ENCODE data around the gene C10orf88. TPM values are rescaled to one million over a fixed set of nuclear protein-coding genes. Genes with fewer than 3 reads are reported as not detected.

C10orf88 gene
- total RNA-seq, 3 donors from 2014 or later (not counting 1 experiment from before 2014, with no cell fraction given), result 6.1 to 8.5 (median 7.2) TPM

- Mint-ChIP-seq H3K36me3 (no peaks in the 10 kb centered on the region), H3K27ac (no peak overlapping the region), H3K4me3 (no peak overlapping the region), H3K9me3 (no peaks in the 10 kb centered on the region), H3K4me1 (no peaks in the 10 kb centered on the region), H3K27me3 (ENCODE audit: low read depth in 2 of 2) (peaks cover 32 to 35% of the 10 kb centered on the region in 2 donors)
- H3K9me3 ChIP-seq (ENCODE audit: control insufficient read depth, insufficient read depth, low read length), result no peaks in the 10 kb centered on the region
- TF ChIP-seq, protein P1, sequence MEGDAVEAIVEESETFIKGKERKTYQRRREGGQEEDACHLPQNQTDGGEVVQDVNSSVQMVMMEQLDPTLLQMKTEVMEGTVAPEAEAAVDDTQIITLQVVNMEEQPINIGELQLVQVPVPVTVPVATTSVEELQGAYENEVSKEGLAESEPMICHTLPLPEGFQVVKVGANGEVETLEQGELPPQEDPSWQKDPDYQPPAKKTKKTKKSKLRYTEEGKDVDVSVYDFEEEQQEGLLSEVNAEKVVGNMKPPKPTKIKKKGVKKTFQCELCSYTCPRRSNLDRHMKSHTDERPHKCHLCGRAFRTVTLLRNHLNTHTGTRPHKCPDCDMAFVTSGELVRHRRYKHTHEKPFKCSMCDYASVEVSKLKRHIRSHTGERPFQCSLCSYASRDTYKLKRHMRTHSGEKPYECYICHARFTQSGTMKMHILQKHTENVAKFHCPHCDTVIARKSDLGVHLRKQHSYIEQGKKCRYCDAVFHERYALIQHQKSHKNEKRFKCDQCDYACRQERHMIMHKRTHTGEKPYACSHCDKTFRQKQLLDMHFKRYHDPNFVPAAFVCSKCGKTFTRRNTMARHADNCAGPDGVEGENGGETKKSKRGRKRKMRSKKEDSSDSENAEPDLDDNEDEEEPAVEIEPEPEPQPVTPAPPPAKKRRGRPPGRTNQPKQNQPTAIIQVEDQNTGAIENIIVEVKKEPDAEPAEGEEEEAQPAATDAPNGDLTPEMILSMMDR (IDR thresholded peaks at IDR 0.05), result no peak
- DNase-seq (no peak), ATAC-seq (no peak)
- no peak overlapping the region for H3K4me3 ChIP-seq (ENCODE audit: low read length)
- H3K27ac ChIP-seq (ENCODE audit: low read length), result no peak overlapping the region
- H3K4me1 ChIP-seq (ENCODE audit: control insufficient read depth, insufficient read depth, low read length), result no peaks in the 10 kb centered on the region
- peaks cover 3% of the 10 kb centered on the region for H3K27me3 ChIP-seq (ENCODE audit: control insufficient read depth, insufficient read depth, low read length)
- H3K36me3 ChIP-seq (ENCODE audit: control insufficient read depth, insufficient read depth, low read length), result no peaks in the 10 kb centered on the region
- 95% methylated on average over 5 of the region's 5 CpGs for WGBS (ENCODE audit: insufficient coverage)
- intact Hi-C loops (cut with micrococcal nuclease), result no loop called here
These were observed 20.0 kb upstream of the C10orf88 start for GRCh38 chr10:122974023-122974422.

GRCh38 chr10:122968698-122969097 lies 14.7 kb upstream of the C10orf88 start:
- intact Hi-C loops (cut with micrococcal nuclease), result no loop called here
- peaks cover 3 to 17% of the 10 kb centered on the region in 2 donors for H3K9me3 Mint-ChIP-seq
- TF ChIP-seq, protein P1 (IDR thresholded peaks at IDR 0.05), result no peak

DNA sequence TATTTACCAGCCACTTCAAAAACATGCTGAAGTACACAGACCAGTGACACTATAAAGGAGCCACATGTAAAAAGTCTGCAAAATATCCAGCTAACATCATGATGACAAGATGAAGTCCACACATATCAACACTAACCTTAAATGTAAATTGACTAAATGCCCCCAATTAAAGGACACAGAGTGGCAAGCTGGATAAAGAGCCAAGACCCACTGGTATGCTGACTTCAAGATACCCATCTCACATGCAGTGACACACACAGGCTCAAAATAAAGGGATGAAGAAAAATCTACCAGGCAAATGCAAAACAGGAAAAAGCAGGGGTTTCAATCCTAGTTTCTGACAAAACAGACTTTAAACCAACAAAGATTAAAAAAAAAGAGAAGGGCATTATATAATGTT lies 12.9 kb upstream of the C10orf88 start:
- no peaks in the 10 kb centered on the region for H3K4me1 ChIP-seq (ENCODE audit: control insufficient read depth, insufficient read depth, low read length)
- H3K36me3 ChIP-seq (ENCODE audit: control insufficient read depth, insufficient read depth, low read length), result no peaks in the 10 kb centered on the region
- H3K4me3 ChIP-seq (ENCODE audit: low read length), result no peak overlapping the region
- H3K9me3 ChIP-seq (ENCODE audit: control insufficient read depth, insufficient read depth, low read length), result no peaks in the 10 kb centered on the region
- H3K4me3 Mint-ChIP-seq, result no peak overlapping the region
- H3K36me3 Mint-ChIP-seq, result peaks cover 33% of the 10 kb centered on the region
- DNase-seq, result no peak
- H3K27ac ChIP-seq (ENCODE audit: low read length), result no peak overlapping the region
- ATAC-seq, result no peak
- H3K4me1 Mint-ChIP-seq, result no peaks in the 10 kb centered on the region
- intact Hi-C loops (cut with micrococcal nuclease), result no loop called here
- peaks cover 39 to 69% of the 10 kb centered on the region in 2 donors for H3K27me3 Mint-ChIP-seq (ENCODE audit: low read depth in 2 of 2)
- no peaks in the 10 kb centered on the region for H3K27me3 ChIP-seq (ENCODE audit: control insufficient read depth, insufficient read depth, low read length)
- TF ChIP-seq, protein P1 (IDR thresholded peaks at IDR 0.05), result no peak
- no peak overlapping the region for H3K27ac Mint-ChIP-seq
- H3K9me3 Mint-ChIP-seq, result peaks cover 3 to 17% of the 10 kb centered on the region in 2 donors

More at GRCh38 chr10:122968698-122969097, 14.7 kb upstream of the C10orf88 start:
- no peaks in the 10 kb centered on the region for H3K9me3 ChIP-seq (ENCODE audit: control insufficient read depth, insufficient read depth, low read length)
- Mint-ChIP-seq H3K36me3 (peaks cover 33% of the 10 kb centered on the region), H3K27ac (no peak overlapping the region), H3K4me1 (no peaks in the 10 kb centered on the region), H3K27me3 (ENCODE audit: low read depth in 2 of 2) (peaks cover 35 to 60% of the 10 kb centered on the region in 2 donors), H3K4me3 (no peak overlapping the region)
- H3K27ac ChIP-seq (ENCODE audit: low read length), result no peak overlapping the region
- WGBS (ENCODE audit: insufficient coverage), result 81% methylated on average over 3 of the region's 3 CpGs
- no peaks in the 10 kb centered on the region for H3K27me3 ChIP-seq (ENCODE audit: control insufficient read depth, insufficient read depth, low read length)
- H3K36me3 ChIP-seq (ENCODE audit: control insufficient read depth, insufficient read depth, low read length), result no peaks in the 10 kb centered on the region
- H3K4me1 ChIP-seq (ENCODE audit: control insufficient read depth, insufficient read depth, low read length), result no peaks in the 10 kb centered on the region
- ATAC-seq, result no peak
- DNase-seq, result no peak
- no peak overlapping the region for H3K4me3 ChIP-seq (ENCODE audit: low read length)

- H3K9me3 Mint-ChIP-seq, result peaks cover 0 to 8% of the 10 kb centered on the region in 2 donors
- Histone ChIP-seq H3K4me1 (ENCODE audit: control insufficient read depth, insufficient read depth, low read length) (no peaks in the 10 kb centered on the region), H3K4me3 (ENCODE audit: low read length) (no peak overlapping the region)
These were observed 8.4 kb upstream of the C10orf88 start for GRCh38 chr10:122962405-122962804.

More at GRCh38 chr10:122962405-122962804, 8.4 kb upstream of the C10orf88 start:
- Histone ChIP-seq H3K9me3 (ENCODE audit: control insufficient read depth, insufficient read depth, low read length) (no peaks in the 10 kb centered on the region), H3K36me3 (ENCODE audit: control insufficient read depth, insufficient read depth, low read length) (no peaks in the 10 kb centered on the region), H3K27ac (ENCODE audit: low read length) (no peak overlapping the region), H3K27me3 (ENCODE audit: control insufficient read depth, insufficient read depth, low read length) (no peaks in the 10 kb centered on the region)
- 72% methylated on average over 3 of the region's 3 CpGs for WGBS (ENCODE audit: insufficient coverage)
- intact Hi-C loops (cut with micrococcal nuclease), result no loop called here
- peaks cover 19 to 40% of the 10 kb centered on the region in 2 donors for H3K27me3 Mint-ChIP-seq (ENCODE audit: low read depth in 2 of 2)
- H3K4me3 Mint-ChIP-seq, result no peak overlapping the region
- no peak for DNase-seq
- TF ChIP-seq, protein P1 (IDR thresholded peaks at IDR 0.05), result no peak
- H3K27ac Mint-ChIP-seq, result no peak overlapping the region
- no peaks in the 10 kb centered on the region for H3K4me1 Mint-ChIP-seq
- peaks cover 17% of the 10 kb centered on the region for H3K36me3 Mint-ChIP-seq
- no peak for ATAC-seq
